Karpas-422 (cell line): ENCODE measurements around the gene ANKLE1. TPM values are rescaled to one million over a fixed set of nuclear protein-coding genes. Genes with fewer than 3 reads are reported as not detected.

Source experiments
- DNase-seq: peaks from one replicate; pipeline ENCODE4 v3.0.0-alpha.2; 2015
- H2AFZ ChIP-seq: fragments of 200-600 bp; sonication (generic); 2 replicates; pipeline ENCODE4 v1.6.1; 2014; ENCODE audit warnings: antibody characterized with exemption, low read length, mixed read lengths
- H3K27ac ChIP-seq: fragments of 200-600 bp; sonication (generic); 2 replicates; pipeline ENCODE4 v1.5.1; 2014; ENCODE audit warnings: mild to moderate bottlenecking, low read length, moderate library complexity
- H3K27me3 ChIP-seq: fragments of 200-600 bp; sonication (generic); 2 replicates; pipeline ENCODE4 v1.6.1; 2014; ENCODE audit warnings: low read length, mixed read lengths
- H3K36me3 ChIP-seq: fragments of 200-600 bp; sonication (generic); 2 replicates; pipeline ENCODE4 v1.6.1; 2014; ENCODE audit warnings: low read length, mixed read lengths; ENCODE audit not compliant: insufficient read depth
- H3K4me1 ChIP-seq: fragments of 200-600 bp; sonication (generic); 2 replicates; pipeline ENCODE4 v1.6.1; 2014; ENCODE audit warnings: mild to moderate bottlenecking, low read length, mixed read lengths
- H3K4me2 ChIP-seq: fragments of 200-600 bp; sonication (generic); 2 replicates; pipeline ENCODE4 v1.6.1; 2014; ENCODE audit warnings: low read length, low read depth, mild to moderate bottlenecking; ENCODE audit not compliant: poor library complexity, severe bottlenecking
- H3K4me3 ChIP-seq: fragments of 200-600 bp; sonication (generic); 2 replicates; pipeline ENCODE4 v1.5.1; 2014; ENCODE audit warnings: mild to moderate bottlenecking, antibody characterized with exemption, low read length, mixed read lengths
- H3K79me2 ChIP-seq: fragments of 200-600 bp; sonication (generic); 2 replicates; pipeline ENCODE4 v1.6.1; 2014; ENCODE audit warnings: mild to moderate bottlenecking, low read length, mixed read lengths
- H3K9ac ChIP-seq: fragments of 200-600 bp; sonication (generic); 2 replicates; pipeline ENCODE4 v1.6.0; 2014; ENCODE audit warnings: low read length
- H3K9me2 ChIP-seq: fragments of 200-600 bp; sonication (generic), shearing (Covaris generic); replicated peaks from 2 replicates; pipeline ENCODE4 v1.6.0; 2014; ENCODE audit warnings: mild to moderate bottlenecking, low read length, moderate library complexity; ENCODE audit not compliant: insufficient read depth
- H3K9me3 ChIP-seq: fragments of 300-700, 200-600 bp; sonication (generic); 2 replicates; pipeline ENCODE4 v1.6.1; 2014; ENCODE audit warnings: low read length, mixed read lengths
- H4K20me1 ChIP-seq: fragments of 200-600 bp; sonication (generic); 2 replicates; pipeline ENCODE4 v1.6.1; 2014; ENCODE audit warnings: mild to moderate bottlenecking, antibody characterized with exemption, low read length, low read depth; ENCODE audit not compliant: insufficient read depth
- total RNA-seq: library from RNA; depleted of rRNA; stranded (reverse); fragments of >200 nt; shearing (Covaris generic); gene quantifications from 2 replicates; pipeline ENCODE4 v1.2.3, GENCODE V29; 2014; ENCODE audit warnings: low replicate concordance; rRNA removed

ANKLE1 gene
- total RNA-seq = 19.6 and 29.4 TPM in 2 replicates

GRCh38 chr19:17281391-17282304 lies at the start of gene ANKLE1:
ANKLE1 (plus strand) TSS chr19:17281901; CDS start chr19:17281921, 20 bp downstream.
- H3K4me3 ChIP-seq = peak within 1 kb of the TSS; percentile 73
- peak within 1 kb of the TSS; percentile 87 for H3K9ac ChIP-seq
- peaks cover 23% of the 10 kb centered on the region for H3K4me1 ChIP-seq
- peaks cover 12% of the 10 kb centered on the region for H4K20me1 ChIP-seq
- DNase-seq = peak; percentile 93
- H3K9me2 ChIP-seq = no peaks in the 10 kb centered on the region
- H3K4me2 ChIP-seq = peak within 1 kb of the TSS; percentile 90
- peaks cover 15% of the 10 kb centered on the region; the same call in 1 of the 2 replicates for H3K79me2 ChIP-seq
- H3K27me3 ChIP-seq = no peaks in the 10 kb centered on the region
- H3K9me3 ChIP-seq = no peaks in the 10 kb centered on the region
- H3K27ac ChIP-seq = peak within 1 kb of the TSS; percentile 78
- peaks cover 25% of the 10 kb centered on the region for H3K36me3 ChIP-seq
- peak within 1 kb of the TSS; percentile 81; the same call in 1 of the 2 replicates for H2AFZ ChIP-seq

- peaks cover 13% of the 10 kb centered on the region; the same call in 1 of the 2 replicates for H4K20me1 ChIP-seq
- DNase-seq = no peak
- no peaks in the 10 kb centered on the region for H3K9me3 ChIP-seq
- H3K9ac ChIP-seq = no peak overlapping the region
- no peak overlapping the region for H3K4me2 ChIP-seq
- H3K9me2 ChIP-seq = no peaks in the 10 kb centered on the region
- H3K4me3 ChIP-seq = no peak overlapping the region
- H3K79me2 ChIP-seq = peaks cover 24% of the 10 kb centered on the region
- no peaks in the 10 kb centered on the region for H3K27me3 ChIP-seq
- H3K27ac ChIP-seq = no peak overlapping the region
- peaks cover 22% of the 10 kb centered on the region for H3K4me1 ChIP-seq
- no peak overlapping the region for H2AFZ ChIP-seq
- no peaks in the 10 kb centered on the region; the same call in 1 of the 2 replicates for H3K36me3 ChIP-seq
Observed at GRCh38 chr19:17232258-17232657, 49.4 kb upstream of the ANKLE1 start.

- Histone ChIP-seq H3K27me3 (no peaks in the 10 kb centered on the region), H2AFZ (peak overlapping the region; percentile 87; the same call in 1 of the 2 replicates), H4K20me1 (peaks cover 13% of the 10 kb centered on the region; the same call in 1 of the 2 replicates), H3K4me3 (peak overlapping the region; percentile 73), H3K4me1 (peaks cover 20% of the 10 kb centered on the region), H3K9me3 (no peaks in the 10 kb centered on the region), H3K79me2 (peaks cover 23% of the 10 kb centered on the region), H3K9ac (peak overlapping the region; percentile 75), H3K27ac (peak overlapping the region; percentile 63), H3K9me2 (no peaks in the 10 kb centered on the region), H3K36me3 (no peaks in the 10 kb centered on the region; the same call in 1 of the 2 replicates), H3K4me2 (peak overlapping the region; percentile 93)
- peak; percentile 87 for DNase-seq
Observed at GRCh38 chr19:17234911-17235299, 46.8 kb upstream of the ANKLE1 start.

GRCh38 chr19:17235300-17235970 lies 46.3 kb upstream of the ANKLE1 start:
- peak overlapping the region; percentile 75 for H3K9ac ChIP-seq
- peaks cover 23% of the 10 kb centered on the region for H3K79me2 ChIP-seq
- peak overlapping the region; percentile 93 for H3K4me2 ChIP-seq
- no peaks in the 10 kb centered on the region for H3K9me3 ChIP-seq
- H3K27me3 ChIP-seq = no peaks in the 10 kb centered on the region
- peak overlapping the region; percentile 63 for H3K27ac ChIP-seq
- H4K20me1 ChIP-seq = peaks cover 13% of the 10 kb centered on the region; the same call in 1 of the 2 replicates
- H2AFZ ChIP-seq = peak overlapping the region; percentile 87; the same call in 1 of the 2 replicates
- no peaks in the 10 kb centered on the region for H3K9me2 ChIP-seq
- H3K4me3 ChIP-seq = peak overlapping the region; percentile 73
- no peaks in the 10 kb centered on the region; the same call in 1 of the 2 replicates for H3K36me3 ChIP-seq
- peak; percentile 85 for DNase-seq
- H3K4me1 ChIP-seq = peaks cover 20% of the 10 kb centered on the region

GRCh38 chr19:17235971-17236777 lies 45.5 kb upstream of the ANKLE1 start:
- no peaks in the 10 kb centered on the region for H3K27me3 ChIP-seq
- H3K4me2 ChIP-seq = peak overlapping the region; percentile 93
- H3K36me3 ChIP-seq = no peaks in the 10 kb centered on the region; the same call in 1 of the 2 replicates
- H3K27ac ChIP-seq = peak overlapping the region; percentile 70
- H2AFZ ChIP-seq = peak overlapping the region; percentile 87; the same call in 1 of the 2 replicates
- no peaks in the 10 kb centered on the region for H3K9me2 ChIP-seq
- H3K4me3 ChIP-seq = peak overlapping the region; percentile 73
- H3K4me1 ChIP-seq = peaks cover 20% of the 10 kb centered on the region
- no peaks in the 10 kb centered on the region for H3K9me3 ChIP-seq
- peak; percentile 70 for DNase-seq
- H3K9ac ChIP-seq = peak overlapping the region; percentile 75
- H4K20me1 ChIP-seq = peaks cover 13% of the 10 kb centered on the region; the same call in 1 of the 2 replicates
- peaks cover 23% of the 10 kb centered on the region for H3K79me2 ChIP-seq

GRCh38 chr19:17236811-17237543 lies 44.7 kb upstream of the ANKLE1 start:
- no peaks in the 10 kb centered on the region for H3K27me3 ChIP-seq
- H2AFZ ChIP-seq = no peak overlapping the region
- H3K9me3 ChIP-seq = no peaks in the 10 kb centered on the region
- H3K9ac ChIP-seq = peak overlapping the region; percentile 53
- peaks cover 24% of the 10 kb centered on the region for H3K4me1 ChIP-seq
- H3K79me2 ChIP-seq = peaks cover 23% of the 10 kb centered on the region
- H3K4me3 ChIP-seq = peak overlapping the region; percentile 37; the same call in 1 of the 2 replicates
- H3K9me2 ChIP-seq = no peaks in the 10 kb centered on the region
- H3K36me3 ChIP-seq = no peaks in the 10 kb centered on the region; the same call in 1 of the 2 replicates
- H3K4me2 ChIP-seq = peak overlapping the region; percentile 48
- H3K27ac ChIP-seq = peak overlapping the region; percentile 70; the same call in 1 of the 2 replicates
- H4K20me1 ChIP-seq = peaks cover 10% of the 10 kb centered on the region; the same call in 1 of the 2 replicates
- peak; percentile 66 for DNase-seq
